ENCODE results near the gene OR52I2.
A peak's percentile ranks its signal among the peaks of the same experiment; 100 is the strongest.

OR52I2 gene

DNA sequence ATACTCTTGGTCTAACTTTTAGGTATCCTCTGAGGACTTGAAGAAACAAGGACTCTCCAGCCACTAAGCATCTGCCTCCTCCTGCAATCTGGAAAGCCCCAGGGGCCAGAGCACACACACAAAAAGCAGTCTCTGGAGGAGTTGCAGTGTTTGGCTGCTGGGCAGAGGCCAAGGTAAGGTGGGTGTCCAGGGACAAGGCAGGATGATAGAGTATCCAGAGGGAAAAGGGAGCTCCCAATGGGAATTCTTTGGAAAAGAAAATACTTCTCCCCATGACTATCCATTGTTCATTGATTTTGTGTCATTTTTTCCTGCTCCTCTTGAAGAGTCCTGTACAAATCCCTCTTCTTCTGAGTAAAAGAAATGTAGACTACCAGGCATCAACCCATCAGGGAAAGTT lies at the start of gene OR52I2:
TSS of gene OR52I2 (plus strand) at position 301 of the 400 bp plus-strand sequence.
- DNase-seq (ENCODE audit: low spot score), result no peak

DNA sequence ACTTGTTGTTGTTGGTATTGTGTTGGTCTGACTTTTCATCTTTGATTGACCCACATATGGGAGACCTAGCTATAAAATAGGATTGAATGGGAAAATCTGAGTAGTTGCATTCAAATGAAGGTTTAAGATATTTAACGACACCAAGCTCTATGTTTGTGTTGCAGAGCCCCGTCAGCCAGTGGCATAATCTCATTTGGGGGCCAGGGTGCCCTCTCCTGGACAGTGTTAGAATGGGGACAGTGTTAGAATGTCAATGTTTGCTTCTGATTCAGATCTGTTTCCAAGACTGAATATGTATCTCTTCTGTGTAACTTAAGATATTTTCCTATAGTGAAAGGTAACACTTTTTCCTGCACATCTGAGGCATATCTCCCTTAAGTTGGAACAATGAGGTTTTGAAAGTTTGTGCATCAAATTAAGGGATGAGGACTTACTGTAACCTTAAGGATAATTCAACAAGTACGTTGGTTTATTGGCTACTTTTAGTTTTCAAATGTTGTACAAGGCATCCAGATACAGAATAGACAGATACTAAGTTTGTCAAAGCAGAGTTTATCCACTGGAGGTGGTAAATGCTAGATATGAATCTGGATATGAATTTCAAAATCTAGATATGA lies 41.8 kb upstream of the OR52I2 start:
- peak; percentile 41 for DNase-seq (ENCODE audit: low spot score)

DNA sequence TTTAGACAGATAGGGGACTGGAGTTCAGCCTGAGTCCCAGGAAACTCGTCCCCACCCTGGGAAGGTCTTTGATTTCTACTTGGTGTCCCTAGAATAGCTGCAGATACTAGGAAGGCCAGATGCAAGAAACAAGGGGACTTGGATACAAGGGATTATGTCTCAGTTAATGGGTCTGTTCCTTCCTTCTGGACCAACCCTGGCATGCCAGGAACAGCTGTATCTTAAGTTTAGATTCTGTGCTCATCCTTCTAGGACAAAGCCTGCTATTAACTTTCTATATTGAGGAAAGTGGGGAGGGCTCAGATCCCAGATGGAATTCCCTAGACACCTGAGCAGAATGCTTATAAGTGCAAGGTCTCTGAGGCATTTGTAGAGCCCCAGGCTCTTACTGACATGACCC lies 40.5 kb upstream of the OR52I2 start:
- no peak for DNase-seq (ENCODE audit: low spot score)

DNA sequence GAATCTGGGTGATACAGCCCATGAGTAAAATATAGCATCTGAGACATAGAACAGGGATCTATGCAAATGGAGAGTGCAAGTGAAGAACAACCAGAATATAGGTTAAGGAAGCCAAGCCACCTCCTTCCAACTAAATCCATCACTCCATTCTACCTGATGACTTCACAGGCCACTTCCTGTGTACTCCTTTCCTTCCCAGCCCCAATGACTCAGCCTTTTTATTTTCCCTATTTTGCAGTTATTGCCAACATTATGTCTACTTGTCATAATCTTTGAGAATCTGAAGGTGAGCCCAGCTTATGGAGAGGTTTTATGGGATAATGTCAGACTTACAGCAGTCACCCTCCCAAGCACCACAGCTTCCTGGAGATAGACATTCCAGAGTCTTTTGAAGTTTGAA lies 38.0 kb upstream of the OR52I2 start:
- DNase-seq (ENCODE audit: low spot score), result no peak

DNA sequence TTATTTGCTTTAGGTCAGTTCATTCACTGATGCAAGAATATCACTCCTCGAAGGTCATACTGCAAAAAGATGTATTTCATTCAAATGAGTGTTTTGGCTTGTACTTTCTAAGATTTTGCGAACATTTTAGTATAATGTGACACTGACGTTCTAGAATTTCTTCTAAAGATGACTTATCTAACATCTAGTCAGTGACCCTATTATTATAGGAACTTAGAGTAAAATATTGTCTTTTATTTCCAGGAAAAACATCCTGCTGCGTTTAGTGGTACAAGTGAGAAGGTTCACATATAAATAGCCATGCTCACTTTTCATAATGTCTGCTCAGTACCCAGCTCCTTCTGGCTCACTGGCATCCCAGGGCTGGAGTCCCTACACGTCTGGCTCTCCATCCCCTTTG lies 36.7 kb upstream of the OR52I2 start, which contains the start of gene OR52M1:
TSS of gene OR52M1 (plus strand) at position 301 of the 400 bp plus-strand sequence. CDS start at position 301, 0 bp downstream.
- no peak for DNase-seq (ENCODE audit: low spot score)

DNA sequence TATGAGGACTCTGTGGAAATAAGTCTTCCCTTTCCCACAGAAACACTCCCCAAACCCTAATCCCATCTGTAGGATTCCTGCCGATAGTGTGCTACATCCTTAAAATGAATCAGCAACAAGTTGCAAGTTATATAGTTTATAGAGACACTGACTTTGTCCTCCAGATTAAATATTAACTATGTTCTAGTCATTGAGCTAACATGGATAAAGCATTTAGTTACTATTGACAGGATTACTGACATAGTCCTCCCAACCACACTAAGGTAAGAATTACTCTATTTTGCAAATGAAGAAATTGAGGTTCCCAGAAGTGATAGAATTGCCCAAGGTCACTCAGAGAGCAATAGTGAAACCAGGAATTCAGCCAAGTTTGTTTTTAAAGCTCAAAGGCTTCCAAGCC lies 34.7 kb upstream of the OR52I2 start:
- DNase-seq (ENCODE audit: low spot score), result no peak

DNA sequence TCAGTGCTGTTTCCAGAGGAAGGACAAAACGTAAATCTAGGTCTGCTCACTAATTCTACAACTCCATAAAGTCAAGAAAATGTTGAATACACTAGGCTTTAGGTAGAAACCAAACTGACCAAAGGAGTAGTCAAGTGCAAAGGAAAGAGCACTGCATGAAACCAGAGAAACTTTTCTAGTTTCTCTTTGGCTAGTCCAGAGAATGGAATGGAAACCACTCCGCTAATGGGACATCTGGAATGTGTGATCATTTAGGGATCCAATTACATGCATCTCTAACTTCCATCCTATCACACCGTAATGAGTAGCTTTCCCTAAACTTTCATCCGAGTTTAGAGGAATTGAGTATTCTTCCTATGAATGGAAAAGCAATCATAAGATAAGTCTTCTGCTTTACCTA lies 34.1 kb upstream of the OR52I2 start:
- DNase-seq (ENCODE audit: low spot score), result no peak

DNA sequence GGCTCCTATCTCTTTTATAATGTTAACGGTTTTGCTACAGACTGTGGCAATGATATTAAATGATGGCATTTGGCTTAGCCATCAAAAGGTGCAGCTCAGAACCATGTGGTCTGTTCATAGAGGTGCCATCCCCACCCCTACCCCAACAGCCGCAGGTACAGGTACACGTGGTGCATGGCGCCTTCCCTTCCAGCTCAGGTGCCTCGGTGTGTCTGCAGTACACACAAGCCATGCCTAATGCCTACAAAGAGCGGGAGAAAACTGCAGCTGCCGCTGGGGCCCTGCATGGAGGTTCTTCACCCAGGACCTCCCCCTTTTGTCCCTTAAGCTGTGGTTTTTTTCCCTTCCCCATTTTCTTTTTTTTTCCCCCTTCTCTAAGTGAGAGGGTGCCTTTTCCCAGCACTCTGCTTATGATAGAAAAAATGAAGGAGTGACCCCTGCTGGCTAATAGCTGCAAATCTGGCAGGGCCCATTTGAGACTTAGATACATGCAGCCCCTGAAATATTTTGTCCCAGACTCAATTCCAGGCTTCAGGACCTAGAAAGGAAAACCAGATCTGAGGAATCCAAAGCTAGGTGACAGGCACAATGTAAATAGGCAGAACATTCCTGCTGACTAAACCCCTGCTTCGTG lies 30.1 kb upstream of the OR52I2 start:
- peak; percentile 4 for DNase-seq (ENCODE audit: low spot score)

DNA sequence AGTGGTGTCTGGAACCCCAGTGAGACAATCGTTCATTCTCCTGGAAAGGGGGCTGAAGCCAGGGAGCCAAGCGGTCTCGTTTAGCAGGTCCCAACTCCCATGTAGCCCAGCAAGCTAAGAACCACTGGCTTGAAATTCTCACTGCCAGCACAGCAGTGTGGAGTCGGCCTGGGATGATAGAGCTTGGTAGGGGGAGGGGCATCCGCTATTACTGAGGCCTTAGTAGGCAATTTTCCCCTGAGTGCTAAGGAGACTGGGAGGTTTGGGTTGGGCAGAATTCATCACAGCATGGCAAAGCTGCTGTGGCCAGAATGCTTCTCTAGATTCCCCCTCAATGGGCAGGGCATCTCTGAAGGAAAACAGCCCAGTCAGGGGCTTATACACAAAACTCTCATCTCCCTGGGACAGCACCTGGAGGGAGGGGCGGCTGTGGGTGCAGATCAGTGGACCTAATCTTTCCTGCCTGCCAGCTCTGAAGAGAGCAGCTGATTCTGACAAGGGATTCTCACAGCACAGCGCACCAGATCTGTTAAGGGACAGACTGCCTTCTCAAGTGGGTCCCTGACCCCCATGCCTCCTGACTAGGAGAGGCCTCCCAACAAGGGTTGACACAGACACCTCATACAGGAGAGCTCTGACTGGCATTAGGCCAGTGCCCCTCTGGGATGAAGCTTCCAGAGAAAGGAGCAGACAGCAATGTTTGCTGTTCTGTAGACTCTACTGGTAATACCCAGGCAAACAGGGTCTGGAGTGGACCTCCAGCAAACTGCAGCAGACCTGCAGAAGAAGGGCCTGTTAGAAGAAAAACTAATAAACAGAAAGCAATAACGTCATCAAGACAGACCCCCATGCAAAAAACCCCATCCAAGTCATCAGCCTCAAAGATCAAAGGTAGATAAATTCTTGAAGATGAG lies 21.8 kb upstream of the OR52I2 start:
- no peak for DNase-seq (ENCODE audit: low spot score)

DNA sequence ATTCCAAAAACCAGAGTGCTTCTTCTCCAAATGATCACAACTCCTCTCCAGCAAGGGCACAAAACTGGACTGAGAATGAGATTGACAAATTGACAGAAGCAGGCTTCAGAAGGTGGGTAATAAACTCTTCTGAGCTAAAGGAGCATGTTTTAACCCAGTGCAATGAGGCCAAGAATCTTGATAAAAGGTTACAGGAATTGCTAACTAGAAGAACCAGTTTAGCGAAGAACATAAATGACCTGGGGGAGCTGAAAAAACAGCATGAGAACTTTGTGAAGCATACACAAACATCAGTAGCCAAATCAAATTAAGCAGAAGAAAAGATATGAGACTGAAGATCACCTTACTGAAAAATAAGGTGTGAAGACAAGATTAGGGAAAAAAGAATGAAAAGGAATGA lies 21.1 kb upstream of the OR52I2 start:
- no peak for DNase-seq (ENCODE audit: low spot score)

DNA sequence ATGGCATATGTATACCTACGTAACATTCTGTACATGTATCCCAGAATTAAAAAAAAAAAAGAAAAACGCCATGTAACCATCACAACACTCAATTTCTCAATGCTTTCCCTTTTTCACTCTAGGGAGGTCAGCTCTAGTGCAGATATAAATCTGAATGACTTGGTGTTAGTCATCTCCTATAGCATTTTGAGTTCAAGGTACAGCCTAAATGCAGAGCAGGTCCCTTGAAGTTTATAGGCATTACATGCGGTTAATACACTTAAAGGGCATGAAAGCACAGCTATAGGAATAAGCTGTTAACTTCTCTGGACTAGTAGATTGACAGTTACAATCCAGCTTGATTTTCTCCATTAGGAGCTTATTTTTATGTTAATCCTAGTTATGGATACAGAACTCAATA lies 16.2 kb upstream of the OR52I2 start:
- no peak for DNase-seq (ENCODE audit: low spot score)

DNA sequence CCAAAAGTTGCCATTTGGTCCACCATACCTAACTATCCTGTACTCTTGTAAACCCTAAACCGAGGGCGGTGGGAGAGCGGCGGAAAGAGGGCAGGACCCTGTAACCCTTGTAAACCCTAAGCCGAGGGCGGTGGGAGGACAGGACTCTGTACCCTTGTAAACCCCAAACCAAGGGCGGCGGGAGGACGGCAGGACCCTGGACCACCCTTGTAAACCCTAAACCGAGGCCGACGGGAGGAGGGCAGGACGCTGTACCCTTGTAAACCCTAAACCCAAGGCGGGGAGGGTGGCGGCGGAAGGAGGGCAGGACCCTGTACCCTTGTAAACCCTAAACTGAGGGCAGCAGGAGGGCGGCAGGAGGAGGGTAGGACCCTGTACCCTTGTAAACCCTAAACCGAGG lies 12.5 kb upstream of the OR52I2 start:
- DNase-seq (ENCODE audit: low spot score), result no peak

DNA sequence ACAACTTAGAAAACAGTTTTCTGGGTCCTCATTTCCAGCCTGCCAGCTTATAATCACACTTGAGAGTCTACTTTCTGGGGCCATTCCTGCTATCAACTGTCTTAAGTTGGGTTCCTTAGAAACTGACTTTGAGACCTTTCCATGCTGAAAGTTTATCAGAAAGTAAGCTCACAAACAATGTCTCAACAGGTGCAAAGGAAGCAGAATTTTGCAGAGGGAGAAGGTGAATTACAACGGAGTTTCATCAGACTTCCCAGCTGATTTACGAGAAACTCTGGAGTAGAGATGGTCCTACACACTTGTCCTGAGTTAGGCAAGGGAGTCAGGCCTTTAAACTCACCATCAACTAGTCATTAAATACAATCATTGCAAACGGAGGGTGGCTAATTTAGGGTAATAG lies 4.7 kb upstream of the OR52I2 start:
- no peak for DNase-seq (ENCODE audit: low spot score)

DNA sequence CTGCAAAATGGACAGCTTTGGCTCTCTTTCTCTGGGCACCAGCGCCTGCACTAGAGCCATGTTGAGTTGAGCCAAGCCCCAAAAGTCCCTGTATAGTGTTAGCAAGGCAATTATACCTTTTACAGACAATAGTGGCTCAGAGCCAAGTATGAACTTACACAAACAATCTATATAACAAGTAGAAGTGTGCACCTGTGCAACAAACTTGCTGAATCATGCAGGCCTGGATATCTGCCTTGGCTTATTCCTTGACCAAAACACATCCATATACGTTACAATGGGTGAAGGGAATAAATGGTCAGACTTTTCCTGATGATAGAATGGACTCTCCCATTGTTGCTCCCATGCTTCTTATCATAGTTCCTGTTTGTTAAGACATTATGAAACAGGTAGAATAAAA lies 3.8 kb upstream of the OR52I2 start:
- no peak for DNase-seq (ENCODE audit: low spot score)

DNA sequence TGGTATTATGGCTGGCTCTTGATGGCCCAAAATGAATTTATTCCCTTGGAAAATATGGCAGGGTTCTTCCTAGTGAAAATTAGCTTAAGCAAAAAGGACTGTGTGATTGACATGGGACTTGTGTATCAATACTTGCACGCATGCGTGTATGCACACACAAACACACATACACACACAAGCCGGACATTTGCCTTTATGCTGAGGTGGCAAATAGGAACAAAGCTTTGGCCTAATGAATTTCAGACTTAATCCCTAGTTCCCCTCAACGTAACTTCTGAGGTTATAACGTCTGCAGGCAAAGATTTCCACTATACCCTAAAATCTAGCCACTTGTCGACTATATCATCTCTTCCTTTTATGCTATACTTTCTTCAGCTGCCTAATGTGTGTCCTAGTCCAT lies 2.9 kb upstream of the OR52I2 start:
- no peak for DNase-seq (ENCODE audit: low spot score)

DNA sequence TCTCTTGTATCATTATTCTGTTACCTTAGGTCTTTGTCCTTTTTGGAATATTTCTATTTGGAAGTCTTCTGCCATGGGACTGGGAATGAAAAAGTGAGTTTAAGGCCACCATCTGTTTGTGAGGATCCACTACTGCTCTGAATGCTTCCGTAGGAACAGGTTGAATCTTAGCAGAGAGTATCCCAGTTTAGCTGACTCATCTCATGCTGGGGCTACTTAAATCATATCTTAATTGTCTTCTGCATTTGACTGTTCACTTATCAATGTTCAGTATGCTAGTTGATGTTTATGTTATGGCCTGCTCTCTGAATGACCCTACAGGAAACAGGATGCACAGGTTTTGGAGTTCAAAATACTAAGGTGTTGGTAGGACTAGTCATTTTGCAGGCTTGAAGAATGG lies 1.4 kb upstream of the OR52I2 start:
- no peak for DNase-seq (ENCODE audit: low spot score)

DNA sequence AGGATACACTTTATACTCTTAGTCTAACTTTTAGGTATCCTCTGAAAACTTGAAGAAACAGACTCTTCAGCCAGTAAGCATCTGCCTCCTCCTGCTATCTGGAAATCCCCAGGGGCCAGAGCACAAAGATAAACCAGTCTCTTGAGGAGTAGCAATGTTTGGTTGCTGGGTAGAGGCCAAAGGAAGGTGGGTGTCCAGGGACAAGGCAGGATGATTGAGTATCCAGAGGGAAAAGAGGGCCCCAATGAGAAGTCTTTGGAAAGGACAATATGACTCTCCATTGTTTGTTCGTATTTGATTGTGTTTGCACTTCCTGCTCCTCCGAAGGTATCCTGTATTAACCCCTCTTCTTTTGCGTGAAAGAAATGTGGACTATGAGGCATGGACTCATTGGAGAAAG lies 7.5 kb downstream of the OR52I2 start:
- no peak for DNase-seq (ENCODE audit: low spot score)

DNA sequence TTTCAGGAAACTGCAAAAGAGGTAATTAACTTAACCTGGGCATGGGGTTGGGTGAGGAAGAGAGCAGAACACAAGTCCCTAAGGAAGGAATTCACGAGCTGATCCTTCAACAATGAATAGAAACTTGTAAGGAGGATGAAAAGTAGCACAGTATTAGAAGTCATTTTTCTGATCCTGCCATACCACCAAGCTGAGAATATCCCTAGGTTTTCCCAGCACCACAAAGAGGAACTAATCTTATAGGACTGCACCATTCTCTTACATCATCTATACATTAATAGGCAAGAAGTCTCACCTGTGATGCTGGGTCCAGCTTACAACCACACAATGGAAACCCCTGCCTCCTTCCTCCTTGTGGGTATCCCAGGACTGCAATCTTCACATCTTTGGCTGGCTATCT lies 12.2 kb downstream of the OR52I2 start, which contains the start of gene OR52I1:
TSS of gene OR52I1 (plus strand) at position 301 of the 400 bp plus-strand sequence. CDS start at position 301, 0 bp downstream.
- DNase-seq (ENCODE audit: low spot score), result no peak

DNA sequence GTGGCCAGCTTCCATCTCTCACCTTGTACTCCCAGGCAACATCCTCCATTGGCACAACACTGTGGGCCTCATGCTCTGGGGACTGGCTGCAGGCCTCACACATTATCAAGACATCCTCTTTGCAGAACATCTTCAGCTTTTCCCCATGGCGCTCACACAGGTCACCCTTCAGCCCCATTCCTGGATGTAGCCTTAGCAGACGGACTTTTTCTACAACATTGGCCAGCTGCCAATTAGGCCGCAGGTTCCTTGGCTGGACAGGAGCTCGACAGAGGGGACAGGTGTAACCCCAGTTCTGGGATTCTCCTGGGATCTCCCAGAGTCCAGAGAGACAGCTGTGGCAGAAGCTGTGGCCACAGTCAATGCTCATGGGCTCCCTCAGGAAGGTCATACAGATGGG lies 23.5 kb downstream of the OR52I2 start:
- no peak for DNase-seq (ENCODE audit: low spot score)

DNA sequence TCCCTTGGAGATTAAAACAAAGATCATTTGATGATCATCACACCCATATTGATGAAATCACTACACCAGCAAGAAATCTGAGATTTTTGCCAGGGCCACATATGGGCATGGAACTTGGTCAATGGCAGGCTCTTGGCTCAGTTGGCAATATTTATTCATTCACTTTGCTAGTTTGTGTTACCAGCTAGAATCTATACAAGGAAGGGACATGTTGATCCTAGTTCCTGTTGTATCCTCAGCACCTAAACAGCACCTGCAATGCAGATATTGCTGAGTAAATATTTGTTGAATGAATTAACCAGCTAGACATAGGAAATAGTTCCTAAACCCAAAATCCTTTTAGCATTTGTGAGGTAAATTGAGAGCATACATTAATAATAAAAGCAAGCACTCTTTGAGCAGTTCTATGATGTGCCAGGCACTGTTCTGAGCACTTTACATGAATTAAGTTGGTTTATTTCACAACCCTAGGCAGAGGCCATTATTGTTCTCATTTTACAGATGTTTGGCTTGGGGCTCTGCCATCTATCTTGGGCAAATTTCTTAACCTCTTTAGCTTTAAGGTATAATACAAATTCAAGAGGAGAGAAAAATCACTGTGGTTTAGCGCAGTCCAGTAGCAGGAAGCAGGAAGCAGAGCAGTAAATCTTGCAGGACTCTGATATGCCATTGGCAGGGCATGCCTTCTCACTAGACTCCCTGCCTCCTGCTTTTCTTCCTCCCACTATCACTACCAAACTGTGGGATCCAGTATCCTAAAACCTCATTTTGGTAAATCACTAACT lies 24.9 kb downstream of the OR52I2 start:
- no peak for DNase-seq (ENCODE audit: low spot score)

DNA sequence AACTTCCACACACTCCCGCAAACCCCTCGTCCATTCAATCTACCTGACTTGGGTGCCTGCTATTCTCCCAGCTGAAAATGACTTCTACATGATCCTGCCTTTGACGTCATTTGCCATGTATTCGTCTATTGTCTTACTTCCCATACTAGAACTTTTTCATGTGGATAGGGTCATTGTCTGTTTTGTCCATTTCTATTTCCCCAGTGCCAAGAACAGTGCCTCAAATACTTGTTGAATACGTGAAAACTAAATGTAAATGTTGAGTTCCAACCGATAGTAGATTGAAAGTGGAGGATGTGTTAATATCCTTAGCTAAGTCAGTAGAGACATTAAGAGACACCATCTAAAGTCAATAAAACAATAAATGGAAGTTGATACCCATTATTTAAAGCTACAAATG lies 25.6 kb downstream of the OR52I2 start:
- DNase-seq (ENCODE audit: low spot score), result no peak
